Measurements from ENCODE around the gene PHETA1. TPM values are rescaled to one million over a fixed set of nuclear protein-coding genes. Genes with fewer than 3 reads are reported as not detected.
A peak's percentile ranks its signal among the peaks of the same experiment; 100 is the strongest.

The PHETA1 gene
- total RNA-seq, 1 donor from 2014 or later, result 25.3 TPM

GRCh38 chr12:111313833-111314259 lies 55.0 kb downstream of the PHETA1 start:
- DNase-seq (peak; percentile 82), ATAC-seq (peak; percentile 86)
- intact Hi-C loops (cut with DNase I), result no loop called here
- peak; percentile 94 for TF ChIP-seq CTCF (IDR thresholded peaks at IDR 0.05)
- Histone ChIP-seq H3K4me1 (no peaks in the 10 kb centered on the region), H3K9me3 (no peaks in the 10 kb centered on the region), H3K36me3 (no peaks in the 10 kb centered on the region), H3K27ac (no peak overlapping the region), H3K4me3 (no peak overlapping the region), H3K27me3 (no peaks in the 10 kb centered on the region)

GRCh38 chr12:111312708-111313107 lies 56.2 kb downstream of the PHETA1 start:
- H3K27me3 ChIP-seq, result no peaks in the 10 kb centered on the region
- no peak for ATAC-seq
- intact Hi-C loops (cut with DNase I), result no loop called here
- no peak for TF ChIP-seq CTCF (IDR thresholded peaks at IDR 0.05)
- no peak overlapping the region for H3K27ac ChIP-seq
- no peak for DNase-seq
- H3K9me3 ChIP-seq, result no peaks in the 10 kb centered on the region
- no peaks in the 10 kb centered on the region for H3K36me3 ChIP-seq
- no peaks in the 10 kb centered on the region for H3K4me1 ChIP-seq
- H3K4me3 ChIP-seq, result no peak overlapping the region

GRCh38 chr12:111312016-111312415 lies 56.9 kb downstream of the PHETA1 start:
- DNase-seq (no peak), ATAC-seq (no peak)
- no peaks in the 10 kb centered on the region for H3K27me3 ChIP-seq
- H3K4me1 ChIP-seq, result no peaks in the 10 kb centered on the region
- H3K36me3 ChIP-seq, result no peaks in the 10 kb centered on the region
- intact Hi-C loops (cut with DNase I), result no loop called here
- no peak for TF ChIP-seq CTCF (IDR thresholded peaks at IDR 0.05)
- peaks cover 2% of the 10 kb centered on the region for H3K9me3 ChIP-seq
- H3K4me3 ChIP-seq, result no peak overlapping the region
- H3K27ac ChIP-seq, result no peak overlapping the region

- TF ChIP-seq CTCF (IDR thresholded peaks at IDR 0.05), result no peak
- DNase-seq (no peak), ATAC-seq (no peak)
- Histone ChIP-seq H3K9me3 (peaks cover 3% of the 10 kb centered on the region), H3K4me1 (no peaks in the 10 kb centered on the region), H3K4me3 (no peak overlapping the region), H3K27ac (no peak overlapping the region), H3K36me3 (no peaks in the 10 kb centered on the region), H3K27me3 (no peaks in the 10 kb centered on the region)
- intact Hi-C loops (cut with DNase I), result no loop called here
Measured at GRCh38 chr12:111311011-111311410, 57.9 kb downstream of the PHETA1 start.

Other genes with a start within 250 kb of the PHETA1 start
- gene SH2B3, start 36.8 kb upstream of the PHETA1 start, total RNA-seq, result 47.1 TPM
- 66.6 TPM for gene ATXN2, start 230.2 kb upstream of the PHETA1 start, total RNA-seq